ENCODE measurements around the gene MFSD2A. TPM values are rescaled to one million over a fixed set of nuclear protein-coding genes. Genes with fewer than 3 reads are reported as not detected.
"Not testable (repeated sequence)": the region's sequence is repeated elsewhere in the genome, so short reads cannot be mapped to it uniquely, and the experiment has no call there.

The MFSD2A gene
- total RNA-seq, 1 donor from 2014 or later: 3.3 TPM

DNA sequence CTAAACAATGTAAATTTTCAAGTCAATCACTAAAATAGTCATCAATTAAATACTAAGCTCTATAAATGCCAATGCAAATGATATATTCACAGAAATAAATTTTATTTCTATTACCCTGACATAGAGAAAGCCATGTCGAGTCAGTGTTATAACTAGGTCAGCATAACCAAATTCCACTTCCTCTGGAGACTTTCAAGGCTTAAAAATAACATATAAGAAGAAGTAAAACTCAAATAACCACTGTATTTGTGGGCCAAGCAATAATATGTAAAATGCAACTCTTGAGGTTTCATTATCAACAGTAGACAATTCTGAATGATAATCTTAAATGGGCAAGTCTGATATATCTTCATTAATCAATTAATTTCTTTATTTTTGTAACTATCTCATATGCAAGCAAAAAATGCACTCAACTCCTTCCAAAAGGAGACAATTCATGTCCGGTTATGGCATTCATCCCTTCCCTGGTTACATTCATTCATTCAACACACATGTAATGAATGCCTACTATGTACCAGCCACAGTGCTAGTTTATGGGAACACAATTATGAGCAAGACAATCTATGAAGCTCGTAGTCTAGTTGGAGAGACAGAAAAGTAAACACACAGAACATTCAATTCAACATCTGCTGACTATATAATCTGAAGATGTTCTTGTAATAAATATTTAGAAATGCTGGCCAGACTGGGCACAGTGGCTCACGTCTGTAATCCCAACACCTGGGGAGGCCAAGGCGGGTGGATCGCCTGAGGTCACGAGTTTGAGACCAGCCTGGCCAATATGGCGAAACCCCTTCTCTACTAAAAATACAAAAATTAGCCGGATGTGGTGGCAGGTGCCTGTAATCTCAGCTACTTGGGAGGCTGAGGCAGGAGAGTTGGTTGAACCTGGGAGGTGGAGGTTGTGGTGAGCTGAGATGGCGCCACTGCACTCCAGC is 48.5 kb downstream of the MFSD2A start:
- Mint-ChIP-seq H3K4me3 (ENCODE audit: unreplicated experiment) (no peak overlapping the region), H3K36me3 (ENCODE audit: low read depth, unreplicated experiment) (no peaks in the 10 kb centered on the region), H3K27me3 (ENCODE audit: low read depth, unreplicated experiment) (no peaks in the 10 kb centered on the region), H3K4me1 (ENCODE audit: low read depth, unreplicated experiment) (peaks cover 5% of the 10 kb centered on the region), H3K27ac (ENCODE audit: unreplicated experiment) (no peak overlapping the region), H3K9me3 (ENCODE audit: unreplicated experiment) (peaks cover 3% of the 10 kb centered on the region)
- H3K4me2 ChIP-seq (ENCODE audit: low read length): no peak overlapping the region
- H3K4me1 ChIP-seq (ENCODE audit: insufficient read depth, low read length): no peaks in the 10 kb centered on the region
- TF ChIP-seq, protein P1, sequence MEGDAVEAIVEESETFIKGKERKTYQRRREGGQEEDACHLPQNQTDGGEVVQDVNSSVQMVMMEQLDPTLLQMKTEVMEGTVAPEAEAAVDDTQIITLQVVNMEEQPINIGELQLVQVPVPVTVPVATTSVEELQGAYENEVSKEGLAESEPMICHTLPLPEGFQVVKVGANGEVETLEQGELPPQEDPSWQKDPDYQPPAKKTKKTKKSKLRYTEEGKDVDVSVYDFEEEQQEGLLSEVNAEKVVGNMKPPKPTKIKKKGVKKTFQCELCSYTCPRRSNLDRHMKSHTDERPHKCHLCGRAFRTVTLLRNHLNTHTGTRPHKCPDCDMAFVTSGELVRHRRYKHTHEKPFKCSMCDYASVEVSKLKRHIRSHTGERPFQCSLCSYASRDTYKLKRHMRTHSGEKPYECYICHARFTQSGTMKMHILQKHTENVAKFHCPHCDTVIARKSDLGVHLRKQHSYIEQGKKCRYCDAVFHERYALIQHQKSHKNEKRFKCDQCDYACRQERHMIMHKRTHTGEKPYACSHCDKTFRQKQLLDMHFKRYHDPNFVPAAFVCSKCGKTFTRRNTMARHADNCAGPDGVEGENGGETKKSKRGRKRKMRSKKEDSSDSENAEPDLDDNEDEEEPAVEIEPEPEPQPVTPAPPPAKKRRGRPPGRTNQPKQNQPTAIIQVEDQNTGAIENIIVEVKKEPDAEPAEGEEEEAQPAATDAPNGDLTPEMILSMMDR (IDR thresholded peaks at IDR 0.05; ENCODE audit: insufficient read depth, low read depth, low read length): no peak
- TF ChIP-seq EZH2 (IDR thresholded peaks at IDR 0.05; ENCODE audit: insufficient read depth, low read length): no peak
- no peaks in the 10 kb centered on the region for H3K79me2 ChIP-seq (ENCODE audit: insufficient read depth, low read length)
- H3K27me3 ChIP-seq (ENCODE audit: insufficient read depth, low read length): no peaks in the 10 kb centered on the region
- H2AFZ ChIP-seq (ENCODE audit: low read depth, low read length): no peak overlapping the region
- DNase-seq (ENCODE audit: low read depth): no peak
- H3K4me3 ChIP-seq (ENCODE audit: insufficient read depth, low read depth, low read length): no peak overlapping the region
- no peak overlapping the region for H3K27ac ChIP-seq (ENCODE audit: low read depth, low read length)
- no peaks in the 10 kb centered on the region for H4K20me1 ChIP-seq (ENCODE audit: insufficient read depth, low read length)
- no peak for FAIRE-seq
- no peaks in the 10 kb centered on the region for H3K9me3 ChIP-seq (ENCODE audit: insufficient read depth, low read depth, low read length)
- H3K36me3 ChIP-seq (ENCODE audit: insufficient read depth, low read length): no peaks in the 10 kb centered on the region
- no peak overlapping the region for H3K9ac ChIP-seq (ENCODE audit: low read length)

DNA sequence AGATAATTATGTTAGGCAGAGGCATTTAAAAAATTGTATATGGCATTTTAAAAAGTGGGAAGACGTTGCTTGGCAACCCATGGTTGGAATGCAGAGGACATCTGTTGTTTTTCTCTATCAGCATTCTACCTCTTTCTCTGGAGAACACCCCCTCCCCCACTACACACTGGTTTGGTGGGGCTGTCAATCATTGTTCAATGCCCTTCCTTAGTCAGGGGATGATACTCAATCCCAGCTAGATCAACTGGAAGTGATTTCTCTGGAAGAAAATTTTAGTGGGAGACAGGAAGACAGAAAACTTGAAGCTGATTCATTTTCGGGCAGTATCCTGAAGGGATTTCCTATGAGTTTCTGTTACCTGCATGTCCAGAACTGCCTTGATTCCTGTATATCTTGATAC is 49.9 kb downstream of the MFSD2A start:
- Mint-ChIP-seq H3K36me3 (ENCODE audit: low read depth, unreplicated experiment) (no peaks in the 10 kb centered on the region), H3K27ac (ENCODE audit: unreplicated experiment) (no peak overlapping the region), H3K9me3 (ENCODE audit: unreplicated experiment) (no peaks in the 10 kb centered on the region), H3K27me3 (ENCODE audit: low read depth, unreplicated experiment) (no peaks in the 10 kb centered on the region), H3K4me1 (ENCODE audit: low read depth, unreplicated experiment) (peaks cover 5% of the 10 kb centered on the region), H3K4me3 (ENCODE audit: unreplicated experiment) (no peak overlapping the region)
- Histone ChIP-seq H3K27ac (ENCODE audit: low read depth, low read length) (no peak overlapping the region), H3K4me3 (ENCODE audit: insufficient read depth, low read depth, low read length) (no peak overlapping the region), H3K4me1 (ENCODE audit: insufficient read depth, low read length) (no peaks in the 10 kb centered on the region), H3K9me3 (ENCODE audit: insufficient read depth, low read depth, low read length) (no peaks in the 10 kb centered on the region), H3K79me2 (ENCODE audit: insufficient read depth, low read length) (no peaks in the 10 kb centered on the region), H4K20me1 (ENCODE audit: insufficient read depth, low read length) (no peaks in the 10 kb centered on the region), H3K36me3 (ENCODE audit: insufficient read depth, low read length) (no peaks in the 10 kb centered on the region), H3K9ac (ENCODE audit: low read length) (no peak overlapping the region), H3K27me3 (ENCODE audit: insufficient read depth, low read length) (no peaks in the 10 kb centered on the region), H2AFZ (ENCODE audit: low read depth, low read length) (no peak overlapping the region), H3K4me2 (ENCODE audit: low read length) (no peak overlapping the region)
- TF ChIP-seq EZH2 (IDR thresholded peaks at IDR 0.05; ENCODE audit: insufficient read depth, low read length): no peak
- TF ChIP-seq, protein P1 (IDR thresholded peaks at IDR 0.05; ENCODE audit: insufficient read depth, low read depth, low read length): no peak
- FAIRE-seq (no peak), DNase-seq (ENCODE audit: low read depth) (no peak)

DNA sequence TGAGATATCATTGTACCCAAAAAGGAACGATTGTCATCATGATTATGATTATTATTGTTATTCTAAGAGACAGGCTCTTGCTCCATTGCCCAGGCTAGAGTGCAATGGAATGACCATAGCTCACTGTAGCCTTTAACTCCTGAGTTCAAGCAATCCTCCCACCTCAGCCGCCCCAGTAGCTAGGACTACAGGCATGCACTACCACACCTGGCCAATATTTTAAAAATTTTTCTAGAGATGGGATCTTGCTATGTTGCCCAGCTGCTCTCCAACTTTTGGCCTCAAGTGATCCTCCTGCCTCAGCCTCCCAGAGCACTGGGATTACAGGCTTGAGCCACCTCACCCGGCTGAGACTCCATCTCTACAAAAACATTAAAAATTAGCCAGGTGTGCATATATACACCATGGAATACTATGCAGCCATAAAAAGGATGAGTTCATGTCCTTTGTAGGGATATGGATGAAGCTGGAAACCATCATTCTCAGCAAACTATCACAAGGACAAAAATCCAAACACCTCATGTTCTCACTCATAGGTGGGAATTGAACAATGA is 52.6 kb downstream of the MFSD2A start:
- not testable (repeated sequence) for H3K79me2 ChIP-seq (ENCODE audit: insufficient read depth, low read length); H3K4me3 Mint-ChIP-seq (ENCODE audit: unreplicated experiment); H3K4me3 ChIP-seq (ENCODE audit: insufficient read depth, low read depth, low read length); H3K27ac ChIP-seq (ENCODE audit: low read depth, low read length); H4K20me1 ChIP-seq (ENCODE audit: insufficient read depth, low read length); FAIRE-seq; H3K36me3 ChIP-seq (ENCODE audit: insufficient read depth, low read length); H3K4me1 ChIP-seq (ENCODE audit: insufficient read depth, low read length); H3K4me2 ChIP-seq (ENCODE audit: low read length); H3K4me1 Mint-ChIP-seq (ENCODE audit: low read depth, unreplicated experiment); H2AFZ ChIP-seq (ENCODE audit: low read depth, low read length); DNase-seq (ENCODE audit: low read depth); H3K36me3 Mint-ChIP-seq (ENCODE audit: low read depth, unreplicated experiment); H3K27me3 ChIP-seq (ENCODE audit: insufficient read depth, low read length); H3K9me3 ChIP-seq (ENCODE audit: insufficient read depth, low read depth, low read length); H3K9me3 Mint-ChIP-seq (ENCODE audit: unreplicated experiment); H3K9ac ChIP-seq (ENCODE audit: low read length); H3K27me3 Mint-ChIP-seq (ENCODE audit: low read depth, unreplicated experiment)
- H3K27ac Mint-ChIP-seq (ENCODE audit: unreplicated experiment): peak overlapping the region; percentile 12

Data from astrocyte (in vitro differentiated cells and primary cell).